ENCODE data around the gene USP48. TPM values are rescaled to one million over a fixed set of nuclear protein-coding genes. Genes with fewer than 3 reads are reported as not detected.
A peak's percentile ranks its signal among the peaks of the same experiment; 100 is the strongest.

Gene USP48
- total and polyA plus RNA-seq, 2 of the 4 experiments (the other 2 are of a cell fraction): 24.7 to 25.0 TPM

GRCh38 chr1:21651214-21652042 is 131.5 kb downstream of the USP48 start:
- Histone ChIP-seq H4K8ac (ENCODE audit: low read depth in 2 of 2, low read length in 2 of 2) (no peak overlapping the region), H4K91ac (ENCODE audit: insufficient read depth, low read depth, low read length) (no peak overlapping the region), H3K36me3 (ENCODE audit: control insufficient read depth, insufficient read depth, low read length) (no peaks in the 10 kb centered on the region), H3K4me3 (ENCODE audit: insufficient read depth, low read depth, low read length) (peak overlapping the region; percentile 46), H3K9ac (ENCODE audit: low read depth, low read length) (no peak overlapping the region), H3K18ac (ENCODE audit: low read depth, low read length) (no peak overlapping the region), H2BK5ac (ENCODE audit: low read depth, low read length, poor library complexity, severe bottlenecking) (no peak overlapping the region), H3K79me1 (ENCODE audit: low read depth in 1 of 2, low read length in 2 of 2) (no peaks in the 10 kb centered on the region), H3K4me2 (ENCODE audit: low read depth, low read length) (peak overlapping the region; percentile 97), H3K9me3 (ENCODE audit: control insufficient read depth, insufficient read depth, low read length) (no peaks in the 10 kb centered on the region), H3K14ac (replicated peaks; ENCODE audit: low read depth, low read length) (no peak overlapping the region), H3K27me3 (ENCODE audit: control insufficient read depth, insufficient read depth, low read length) (peaks cover 52% of the 10 kb centered on the region), H4K20me1 (ENCODE audit: insufficient read depth, low read length) (peaks cover 4% of the 10 kb centered on the region; the same call in 1 of the 2 replicates), H4K5ac (ENCODE audit: low read depth, low read length) (no peak overlapping the region), H3K23ac (ENCODE audit: low read depth, low read length) (peak overlapping the region; percentile 12), H2AK9ac (replicated peaks; ENCODE audit: low read depth, low read length, poor library complexity) (no peak overlapping the region), H3K4me1 (ENCODE audit: control insufficient read depth, insufficient read depth, low read length) (peaks cover 3% of the 10 kb centered on the region; the same call in 1 of the 2 replicates), H2AFZ (replicated peaks; ENCODE audit: low read length, poor library complexity) (peak overlapping the region; percentile 68), H3K27ac (ENCODE audit: insufficient read depth, low read length) (no peak overlapping the region), H3K4ac (ENCODE audit: low read depth, low read length) (no peak overlapping the region), H3K56ac (ENCODE audit: extremely low read depth, insufficient read depth, low read length) (no peak overlapping the region), H2BK120ac (ENCODE audit: low read depth, low read length) (no peak overlapping the region), H2AK5ac (ENCODE audit: low read depth, low read length) (no peak overlapping the region; the same call in 1 of the 2 replicates), H2BK15ac (ENCODE audit: low read depth, low read length) (no peak overlapping the region), H2BK20ac (ENCODE audit: low read depth, low read length) (no peak overlapping the region), H3K9me1 (ENCODE audit: insufficient read depth, low read length) (no peaks in the 10 kb centered on the region)
- in situ Hi-C loops (cut with MboI; ENCODE audit: low sequenced_read_pairs) (loop anchor here (10.0 kb wide), 2 partner anchors 277 to 397 kb away; no protein-coding TSS in a partner anchor), dilution Hi-C loops (cut with HindIII; ENCODE audit: low sequenced_read_pairs, unreplicated experiment) (no loop called here), intact Hi-C loops (cut with micrococcal nuclease) (loop anchor here (10.0 kb wide), 2 partner anchors 117 to 397 kb away; no protein-coding TSS in a partner anchor)
- DNase-seq: no peak
- POLR2A ChIA-PET (ENCODE audit: unreplicated experiment): no interaction called here
- peak; percentile 38 for ATAC-seq (ENCODE audit: low read depth)
- 35% methylated on average over 5 of the region's 80 CpGs; no CpG with 5 or more reads in 1 of the 2 experiments for WGBS, 2 experiments (ENCODE audit: extremely low coverage in 2 of 2, insufficient read length in 1 of 2)
- CTCF ChIA-PET: no interaction called here
- BruUV-seq (replicated peaks): no TSS peak
- TF ChIP-seq CHD1 (IDR thresholded peaks at IDR 0.05; ENCODE audit: low read depth, low read length): no peak
- no peak for TF ChIP-seq RCOR1 (IDR thresholded peaks at IDR 0.05; ENCODE audit: insufficient replicate concordance, low read length)
- no peak for TF ChIP-seq BHLHE40 (IDR thresholded peaks at IDR 0.05; ENCODE audit: low read depth, low read length)
- no peak for TF ChIP-seq RAD21 (IDR thresholded peaks at IDR 0.05; ENCODE audit: low read length)

All from IMR-90 (cell line).